Cerebellar cortex (tissue), 1 donor: ENCODE results near the gene IMPG1.

Source experiments
- DNase-seq: peaks from one replicate; pipeline ENCODE4 v3.0.0-alpha.2; 2015; ENCODE audit warnings: low spot score

Gene IMPG1

GRCh38 chr6:75893058-75893775 lies 179.2 kb downstream of the IMPG1 start:
- peak; percentile 71 for DNase-seq

- DNase-seq, result no peak
These were observed 180.1 kb downstream of the IMPG1 start for GRCh38 chr6:75892384-75892783.

- DNase-seq, result no peak
These were observed 187.6 kb downstream of the IMPG1 start for GRCh38 chr6:75884822-75885221.

- no peak for DNase-seq
These were observed 189.7 kb downstream of the IMPG1 start for GRCh38 chr6:75882734-75883133.

- no peak for DNase-seq
These were observed 192.2 kb downstream of the IMPG1 start for GRCh38 chr6:75880305-75880704.

GRCh38 chr6:75876152-75876551 lies 196.3 kb downstream of the IMPG1 start:
- DNase-seq, result no peak

- no peak for DNase-seq
These were observed 198.2 kb downstream of the IMPG1 start for GRCh38 chr6:75874224-75874623.
